K562 (cell line): Measurements from ENCODE around the gene COL25A1. TPM values are rescaled to one million over a fixed set of nuclear protein-coding genes. Genes with fewer than 3 reads are reported as not detected.

Experiments used
- ATF3 ChIP-seq, 2 experiments: fragments of 450-650 bp in 1 of 2; sonication (generic) in 1 of 2; formaldehyde crosslinking in 1 of 2; IDR thresholded peaks in 1 of 2; conservative IDR thresholded peaks in 1 of 2; 2 replicates each; pipeline versions ENCODE4 v1.6.1 to v1.8.1; 2016 to 2023; ENCODE audit warnings: mild to moderate bottlenecking in 2 of 2, moderate library complexity in 2 of 2, inconsistent platforms in 1 of 2, missing genetic modification reagents in 1 of 2
- BCOR ChIP-seq: fragments of 450-650 bp; IDR thresholded peaks from 2 replicates; pipeline ENCODE4 v1.6.1; 2016
- CEBPB ChIP-seq: fragments of 450-650 bp; IDR thresholded peaks from 2 replicates; pipeline ENCODE4 v1.6.1; 2016; ENCODE audit warnings: missing genetic modification characterization, missing compliant biosample characterization
- FOXM1 ChIP-seq, 2 experiments: fragments of 450-650 bp in 1 of 2; sonication (generic) in 1 of 2; formaldehyde crosslinking in 1 of 2; IDR thresholded peaks; 2 replicates each; pipeline versions ENCODE4 v1.6.1 to v1.9.0; 2017 to 2022; ENCODE audit warnings: low read depth in 2 of 2, mild to moderate bottlenecking in 2 of 2, missing genetic modification reagents in 1 of 2, moderate library complexity in 1 of 2
- HEY1 ChIP-seq: fragments of 250-450 bp; sonication (Bioruptor Pico); IDR thresholded peaks from 2 replicates; pipeline ENCODE4 v1.5.0; 2020; ENCODE audit warnings: mild to moderate bottlenecking, moderate library complexity, borderline replicate concordance
- KLF16 ChIP-seq: IDR thresholded peaks from 2 replicates; pipeline ENCODE4 v1.6.1; 2016; ENCODE audit warnings: antibody characterized with exemption
- NCOA2 ChIP-seq, 2 experiments: fragments of 450-650 bp; IDR thresholded peaks; 2 replicates each; pipeline ENCODE4 v1.6.1; 2018; ENCODE audit warnings: mild to moderate bottlenecking in 2 of 2, moderate library complexity in 1 of 2; ENCODE audit not compliant: partially characterized antibody in 2 of 2
- PPARD ChIP-seq: fragments of 250-450 bp; sonication (Bioruptor Pico); IDR thresholded peaks from 2 replicates; pipeline ENCODE4 v1.8.0; 2022; ENCODE audit warnings: inconsistent platforms, mild to moderate bottlenecking, moderate library complexity
- SOX6 ChIP-seq: fragments of 450-650 bp; IDR thresholded peaks from 2 replicates; pipeline ENCODE4 v1.6.1; 2014; ENCODE audit warnings: mild to moderate bottlenecking
- TAF9B ChIP-seq: fragments of 450-650 bp; IDR thresholded peaks from 2 replicates; pipeline ENCODE4 v1.6.1; 2018; ENCODE audit warnings: mild to moderate bottlenecking; ENCODE audit not compliant: partially characterized antibody
- ZBTB12 ChIP-seq: fragments of 250-450 bp; sonication (Bioruptor Pico); IDR thresholded peaks from 2 replicates; pipeline ENCODE4 v1.4.0; 2020
- ZBTB40 ChIP-seq, 2 experiments: fragments of 450-650 bp in 1 of 2; sonication (generic) in 1 of 2; formaldehyde crosslinking in 1 of 2; IDR thresholded peaks; 2 replicates each; pipeline versions ENCODE4 v1.7.1 to v1.9.0; 2016 to 2022; ENCODE audit warnings: inconsistent platforms in 1 of 2, mild to moderate bottlenecking in 1 of 2, missing genetic modification reagents in 1 of 2
- ZNF174 ChIP-seq: fragments of 250-450 bp; sonication (Bioruptor Pico); IDR thresholded peaks from 2 replicates; pipeline ENCODE4 v1.4.0; 2020; ENCODE audit warnings: mild to moderate bottlenecking
- ZNF184 ChIP-seq: sonication (generic); formaldehyde crosslinking; IDR thresholded peaks from 2 replicates; pipeline ENCODE4 v1.5.0; 2020; ENCODE audit warnings: missing genetic modification reagents
- ZNF263 ChIP-seq: sonication (generic); formaldehyde crosslinking; IDR thresholded peaks from 2 replicates; pipeline ENCODE4 v1.8.0; 2022; ENCODE audit warnings: mild to moderate bottlenecking, missing genetic modification reagents, borderline replicate concordance
- polyA plus RNA-seq, 8 experiments: library from polyadenylated mRNA; depleted of rRNA in 4 of 8; stranded (reverse) in 5 of 8; unstranded in 3 of 8; fragments of >200 nt; fragmentation: Nextera tagmentation in 2 of 8; fragmentation: Illumina TruSeq in 1 of 8; extraction: Ambion mirVana in 2 of 8; extraction: Trizol in 1 of 8; gene quantifications; 2 replicates each; pipeline versions ENCODE4 v1.2.1 to v1.2.3, GENCODE V29; 2011 to 2014; ENCODE audit warnings: inconsistent platforms in 1 of 8, missing spikeins in 1 of 8
- total RNA-seq, 7 experiments: library from RNA; depleted of rRNA in 6 of 7; stranded (reverse); fragments of >200 nt in 6 of 7; fragmentation: Illumina TruSeq in 2 of 7; extraction: Trizol in 2 of 7; gene quantifications; 2 replicates each; pipeline versions ENCODE4 v1.2.1 to v1.2.3, GENCODE V29; 2011 to 2021; ENCODE audit warnings: low replicate concordance in 1 of 7

COL25A1 gene
- total and polyA plus RNA-seq, 9 of the 15 experiments (the other 6 are each of a cell fraction or from before 2014, with no cell fraction given), result 0.03 to 0.62 (median 0.27) TPM

DNA sequence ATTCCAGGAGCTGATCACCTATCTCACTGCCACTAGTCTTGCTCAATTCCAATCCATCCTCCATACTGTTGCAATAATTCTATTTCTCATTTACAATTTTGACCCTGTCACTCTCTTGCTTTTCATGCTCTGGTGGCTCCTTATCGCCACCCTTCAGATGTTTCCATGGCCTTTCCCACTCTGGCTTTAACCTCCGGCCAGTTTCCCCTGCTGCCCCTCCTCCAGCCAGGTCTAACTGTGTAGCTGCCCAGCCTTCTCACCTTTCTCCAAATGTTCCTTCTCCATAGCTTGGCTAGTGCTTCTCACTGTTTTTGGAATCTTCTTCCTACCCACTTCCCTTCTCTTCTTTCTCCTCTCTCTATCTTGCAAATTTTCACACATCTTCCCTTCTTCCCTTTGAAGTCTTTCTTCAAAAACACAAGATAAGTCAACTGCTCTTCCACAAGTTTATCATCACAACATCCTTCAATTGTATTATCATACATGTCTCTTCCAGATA is 153.8 kb downstream of the COL25A1 start (continued):
- TF ChIP-seq ZBTB40 (IDR thresholded peaks at IDR 0.05), result 0 out of 2 replicates have a peak, but pooled peaks have one; percentile 39
- no peak for TF ChIP-seq ZBTB40 (CRISPR knock-in tag; IDR thresholded peaks at IDR 0.05)
- peak; percentile 99 for TF ChIP-seq CEBPB (tag)
- peak; percentile 46 for TF ChIP-seq ATF3 (IDR thresholded peaks at IDR 0.05)
- no peak for TF ChIP-seq ATF3 (CRISPR knock-in tag; conservative IDR thresholded peaks at IDR 0.05)
- 0 out of 2 replicates have a peak, but pooled peaks have one; percentile 50 for TF ChIP-seq KLF16
- no peak for TF ChIP-seq ZNF184 (CRISPR knock-in tag)
- TF ChIP-seq ZNF263 (CRISPR knock-in tag), result no peak
- no peak for TF ChIP-seq ZNF174 (CRISPR knock-in tag)
- 0 out of 2 replicates have a peak, but pooled peaks have one; percentile 27 for TF ChIP-seq BCOR
- TF ChIP-seq PPARD (CRISPR knock-in tag), result no peak
- peak in 1 of 2 experiments; percentile 32 for TF ChIP-seq NCOA2 (IDR thresholded peaks at IDR 0.05; ENCODE audit: partially characterized antibody in 2 of 2)
- TF ChIP-seq HEY1, result no peak
- TF ChIP-seq TAF9B, result no peak
- TF ChIP-seq FOXM1 (IDR thresholded peaks at IDR 0.05; ENCODE audit: low read depth), result peak; percentile 75
- no peak for TF ChIP-seq FOXM1 (CRISPR knock-in tag; IDR thresholded peaks at IDR 0.05; ENCODE audit: low read depth)
- peak; percentile 82 for TF ChIP-seq SOX6
- TF ChIP-seq ZBTB12, result no peak
